Left kidney (tissue), 8 donors: ENCODE measurements around the gene FMR1NB. TPM values are rescaled to one million over a fixed set of nuclear protein-coding genes. Genes with fewer than 3 reads are reported as not detected.

Source experiments
- DNase-seq: peaks from one replicate; pipeline ENCODE4 v3.0.0-alpha.2; 2013
- long read RNA-seq, 8 donors: transcript quantifications; one replicate each; lab custom pipeline, GENCODE V29; 2026
- polyA plus RNA-seq: library from polyadenylated mRNA; unstranded; fragments of 120-200 nt; gene quantifications from one replicate; pipeline ENCODE4 v1.2.1, GENCODE V29; 2013; ENCODE audit not compliant: insufficient read length

FMR1NB gene
- polyA plus RNA-seq: not detected
- long read RNA-seq, donor 1: 0 reads
- long read RNA-seq, donor 2: 0 reads
- long read RNA-seq, donor 3: 0 reads
- long read RNA-seq, donor 4: 0 reads
- long read RNA-seq, donor 5: 0 reads
- long read RNA-seq, donor 6: 0 reads
- long read RNA-seq, donor 7: 0 reads
- long read RNA-seq, donor 8: 0 reads

GRCh38 chrX:147981038-147981752 lies at the start of gene FMR1NB:
Gene FMR1NB, plus strand, starts transcription at chrX:147981337. Its CDS starts 66 bp downstream, at chrX:147981403.
- DNase-seq: no peak

- DNase-seq: no peak
Observed at GRCh38 chrX:147933815-147934214, 47.3 kb upstream of the FMR1NB start.

- DNase-seq: no peak
Observed at GRCh38 chrX:147935156-147935758, 45.9 kb upstream of the FMR1NB start.

GRCh38 chrX:147945286-147945685 lies 35.9 kb upstream of the FMR1NB start:
- DNase-seq: no peak

GRCh38 chrX:147948531-147948930 lies 32.6 kb upstream of the FMR1NB start:
- no peak for DNase-seq

- no peak for DNase-seq
Observed at GRCh38 chrX:147950352-147950751, 30.8 kb upstream of the FMR1NB start.

GRCh38 chrX:147953976-147954375 lies 27.2 kb upstream of the FMR1NB start:
- no peak for DNase-seq

- no peak for DNase-seq
Observed at GRCh38 chrX:147957291-147957690, 23.8 kb upstream of the FMR1NB start.

- DNase-seq: no peak
Observed at GRCh38 chrX:147958291-147958690, 22.8 kb upstream of the FMR1NB start.

- DNase-seq: no peak
Observed at GRCh38 chrX:147960722-147961121, 20.4 kb upstream of the FMR1NB start.

- DNase-seq: no peak
Observed at GRCh38 chrX:147962476-147962875, 18.7 kb upstream of the FMR1NB start.

- no peak for DNase-seq
Observed at GRCh38 chrX:147978931-147979330, 2.2 kb upstream of the FMR1NB start.

- no peak for DNase-seq
Observed at GRCh38 chrX:148020329-148020728, 39.2 kb downstream of the FMR1NB start.

- no peak for DNase-seq
Observed at GRCh38 chrX:148024425-148025148, 43.5 kb downstream of the FMR1NB start.

- DNase-seq: no peak
Observed at GRCh38 chrX:148035380-148035779, 54.2 kb downstream of the FMR1NB start.

GRCh38 chrX:148037020-148037419 lies 55.9 kb downstream of the FMR1NB start:
- no peak for DNase-seq

- no peak for DNase-seq
Observed at GRCh38 chrX:148043271-148043855, 62.2 kb downstream of the FMR1NB start.

- no peak for DNase-seq
Observed at GRCh38 chrX:148047200-148047599, 66.1 kb downstream of the FMR1NB start.

GRCh38 chrX:148049441-148049840 lies 68.3 kb downstream of the FMR1NB start:
- DNase-seq: peak; percentile 35

- no peak for DNase-seq
Observed at GRCh38 chrX:148051973-148052372, 70.8 kb downstream of the FMR1NB start.

- no peak for DNase-seq
Observed at GRCh38 chrX:148067285-148067684, 86.1 kb downstream of the FMR1NB start.

GRCh38 chrX:148069759-148070503 lies 88.8 kb downstream of the FMR1NB start:
- DNase-seq: no peak
